HEK293T (cell line): ENCODE measurements around the gene ENPP6.

Source experiments
- CTCF ChIA-PET: fragments of 350-600 bp; formaldehyde crosslinking; extraction: SDS; loops from one replicate; lab custom pipeline; 2021; ENCODE audit warnings: antibody characterized with exemption, inconsistent platforms; lab: Yijun Ruan, JAX
- POLR2A ChIA-PET: fragments of 350-600 bp; formaldehyde crosslinking; extraction: SDS; loops from one replicate; lab custom pipeline; 2020; ENCODE audit warnings: antibody characterized with exemption, inconsistent platforms; lab: Yijun Ruan, JAX
- DNase-seq: peaks from one replicate; pipeline ENCODE4 v3.0.0; 2012; ENCODE audit warnings: mixed read lengths; ENCODE audit errors: extremely low spot score
- ARNT ChIP-seq: fragments of 450-650 bp; IDR thresholded peaks from 2 replicates; pipeline ENCODE4 v1.6.1; 2017; ENCODE audit warnings: mild to moderate bottlenecking
- BHLHE40 ChIP-seq: fragments of 450-650 bp; IDR thresholded peaks from 2 replicates; pipeline ENCODE4 v1.6.1; 2016; ENCODE audit warnings: mild to moderate bottlenecking, moderate library complexity, borderline replicate concordance
- CTBP1 ChIP-seq: fragments of 450-650 bp; IDR thresholded peaks from 2 replicates; pipeline ENCODE4 v1.6.1; 2016; ENCODE audit warnings: borderline replicate concordance
- ELF4 ChIP-seq: fragments of 450-650 bp; IDR thresholded peaks from 2 replicates; pipeline ENCODE4 v1.6.1; 2017; ENCODE audit warnings: antibody characterized with exemption
- FOXA1 ChIP-seq: fragments of 450-650 bp; IDR thresholded peaks from 2 replicates; pipeline ENCODE4 v1.6.1; 2016; ENCODE audit warnings: mild to moderate bottlenecking
- FOXK2 ChIP-seq: fragments of 450-650 bp; IDR thresholded peaks from 2 replicates; pipeline ENCODE4 v1.6.1; 2016; ENCODE audit warnings: mild to moderate bottlenecking
- FOXM1 ChIP-seq: fragments of 450-650 bp; IDR thresholded peaks from 2 replicates; pipeline ENCODE4 v1.6.1; 2017; ENCODE audit warnings: mild to moderate bottlenecking, borderline replicate concordance
- HDGF ChIP-seq: fragments of 450-650 bp; IDR thresholded peaks from 2 replicates; pipeline ENCODE4 v1.6.1; 2017; ENCODE audit warnings: antibody characterized with exemption, borderline replicate concordance
- L3MBTL2 ChIP-seq: fragments of 450-650 bp; conservative IDR thresholded peaks from 2 replicates; pipeline ENCODE4 v1.6.1; 2016; ENCODE audit warnings: mild to moderate bottlenecking
- LEF1 ChIP-seq: fragments of 450-650 bp; IDR thresholded peaks from 2 replicates; pipeline ENCODE4 v1.6.1; 2017; ENCODE audit warnings: mild to moderate bottlenecking, borderline replicate concordance
- NFRKB ChIP-seq: fragments of 450-650 bp; IDR thresholded peaks from 2 replicates; pipeline ENCODE4 v1.6.1; 2016; ENCODE audit warnings: mild to moderate bottlenecking, moderate library complexity
- PKNOX1 ChIP-seq: fragments of 450-650 bp; IDR thresholded peaks from 2 replicates; pipeline ENCODE4 v1.6.1; 2016
- SP1 ChIP-seq: fragments of 450-650 bp; IDR thresholded peaks from 2 replicates; pipeline ENCODE4 v1.6.1; 2017
- SUZ12 ChIP-seq: fragments of 450-650 bp; IDR thresholded peaks from 2 replicates; pipeline ENCODE4 v1.6.1; 2016; ENCODE audit warnings: mild to moderate bottlenecking
- TARDBP ChIP-seq: fragments of 450-650 bp; IDR thresholded peaks from 2 replicates; pipeline ENCODE4 v1.6.1; 2016
- ZNF384 ChIP-seq: fragments of 450-650 bp; IDR thresholded peaks from 2 replicates; pipeline ENCODE4 v1.6.1; 2016

Gene ENPP6

GRCh38 chr4:184104419-184105101, 113.1 kb downstream of the ENPP6 start:
- CTCF ChIA-PET, result interaction anchor here (0.6 kb wide), 1 partner anchor 143 kb away, joined by 4 read pairs; no protein-coding TSS in a partner anchor
- POLR2A ChIA-PET, result no interaction called here
- no peak for DNase-seq
- TF ChIP-seq ARNT, result no peak
- no peak for TF ChIP-seq PKNOX1
- no peak for TF ChIP-seq ELF4
- TF ChIP-seq FOXK2, result no peak
- TF ChIP-seq SP1, result no peak
- TF ChIP-seq BHLHE40, result no peak
- no peak for TF ChIP-seq NFRKB
- no peak for TF ChIP-seq HDGF
- no peak for TF ChIP-seq FOXM1
- no peak for TF ChIP-seq TARDBP
- no peak for TF ChIP-seq CTBP1
- no peak for TF ChIP-seq L3MBTL2
- no peak for TF ChIP-seq FOXA1
- TF ChIP-seq ZNF384, result no peak
- no peak for TF ChIP-seq LEF1
- no peak for TF ChIP-seq SUZ12

- CTCF ChIA-PET, result interaction anchor here (0.6 kb wide), 1 partner anchor 144 kb away, joined by 4 read pairs; no protein-coding TSS in a partner anchor
- DNase-seq, result no peak
- POLR2A ChIA-PET, result interaction anchor here (0.7 kb wide), 1 partner anchor 199 kb away, joined by 3 read pairs; the partner anchor contains the start of gene STOX2
- TF ChIP-seq FOXA1 (no peak), FOXM1 (no peak), ZNF384 (no peak), TARDBP (no peak), ELF4 (no peak), SP1 (no peak), NFRKB (no peak), BHLHE40 (no peak), LEF1 (no peak), PKNOX1 (no peak), ARNT (no peak), L3MBTL2 (no peak), CTBP1 (no peak)
These were observed 114.0 kb downstream of the ENPP6 start for GRCh38 chr4:184103527-184104264.

- no peak for DNase-seq
- CTCF ChIA-PET, result no interaction called here
- TF ChIP-seq ELF4 (no peak), FOXK2 (no peak), CTBP1 (no peak), BHLHE40 (no peak), SP1 (no peak), NFRKB (no peak), PKNOX1 (no peak), ZNF384 (no peak), ARNT (no peak), HDGF (no peak), FOXA1 (no peak), L3MBTL2 (no peak), SUZ12 (no peak)
- POLR2A ChIA-PET, result no interaction called here
These were observed 114.7 kb downstream of the ENPP6 start for GRCh38 chr4:184102927-184103326.

GRCh38 chr4:184102488-184102887, 115.2 kb downstream of the ENPP6 start:
- no peak for TF ChIP-seq CTBP1
- TF ChIP-seq SP1, result no peak
- TF ChIP-seq BHLHE40, result no peak
- no peak for TF ChIP-seq TARDBP
- TF ChIP-seq PKNOX1, result no peak
- no peak for TF ChIP-seq ARNT
- TF ChIP-seq ELF4, result no peak
- no peak for TF ChIP-seq FOXA1
- no peak for TF ChIP-seq SUZ12
- no peak for TF ChIP-seq L3MBTL2
- TF ChIP-seq FOXM1, result no peak
- TF ChIP-seq FOXK2, result no peak
- TF ChIP-seq ZNF384, result no peak
- TF ChIP-seq LEF1, result no peak
- no peak for DNase-seq
- POLR2A ChIA-PET, result no interaction called here
- CTCF ChIA-PET, result no interaction called here

- TF ChIP-seq LEF1 (no peak), ELF4 (no peak), PKNOX1 (no peak), ARNT (no peak), SP1 (no peak), ZNF384 (no peak), CTBP1 (no peak), NFRKB (no peak), FOXM1 (no peak), FOXA1 (no peak), L3MBTL2 (no peak), FOXK2 (no peak), TARDBP (no peak), HDGF (no peak), BHLHE40 (no peak), SUZ12 (no peak)
- no peak for DNase-seq
- ChIA-PET CTCF (interaction anchor here (1.2 to 3.5 kb wide), 2 partner anchors 205 to 260 kb away, joined by 3 to 32 read pairs; no protein-coding TSS in a partner anchor), POLR2A (no interaction called here)
These were observed 116.0 kb downstream of the ENPP6 start for GRCh38 chr4:184101711-184102110.
